GM06990 (cell line): ENCODE measurements around the gene CSTB.

Source experiments
- DNase-seq: peaks from one replicate; pipeline ENCODE4 v3.0.0-alpha.2; 2011; ENCODE audit not compliant: insufficient read length; ENCODE audit errors: extremely low read depth
- H3K27me3 ChIP-seq: replicated peaks from 2 replicates; pipeline ENCODE4 v1.6.0; 2011; ENCODE audit warnings: low read length; ENCODE audit not compliant: control insufficient read depth, insufficient read depth
- H3K36me3 ChIP-seq: 2 replicates; pipeline ENCODE4 v1.5.1; 2011; ENCODE audit warnings: low read length; ENCODE audit not compliant: control insufficient read depth, insufficient read depth
- H3K4me3 ChIP-seq: replicated peaks from 2 replicates; pipeline ENCODE4 v1.5.1; 2011; ENCODE audit warnings: low read depth, mild to moderate bottlenecking, control low read depth, low read length
- CTCF ChIP-seq: IDR thresholded peaks from 2 replicates; pipeline ENCODE4 v1.5.1; 2011; ENCODE audit warnings: low read length, control low read depth, mild to moderate bottlenecking, inconsistent platforms; ENCODE audit not compliant: insufficient read depth, poor library complexity, severe bottlenecking

The CSTB gene

GRCh38 chr21:43735236-43736091 is 40.6 kb downstream of the CSTB start:
- peaks cover 21% of the 10 kb centered on the region for H3K36me3 ChIP-seq
- no peak for TF ChIP-seq CTCF
- no peaks in the 10 kb centered on the region for H3K27me3 ChIP-seq
- H3K4me3 ChIP-seq = no peak overlapping the region
- no peak for DNase-seq

GRCh38 chr21:43734928-43735229 is 41.2 kb downstream of the CSTB start:
- TF ChIP-seq CTCF = no peak
- DNase-seq = no peak
- no peak overlapping the region for H3K4me3 ChIP-seq
- H3K36me3 ChIP-seq = peaks cover 21% of the 10 kb centered on the region
- no peaks in the 10 kb centered on the region for H3K27me3 ChIP-seq

GRCh38 chr21:43734131-43734927 is 41.8 kb downstream of the CSTB start:
- Histone ChIP-seq H3K27me3 (no peaks in the 10 kb centered on the region), H3K36me3 (peaks cover 21% of the 10 kb centered on the region), H3K4me3 (no peak overlapping the region)
- DNase-seq = no peak
- no peak for TF ChIP-seq CTCF

DNA sequence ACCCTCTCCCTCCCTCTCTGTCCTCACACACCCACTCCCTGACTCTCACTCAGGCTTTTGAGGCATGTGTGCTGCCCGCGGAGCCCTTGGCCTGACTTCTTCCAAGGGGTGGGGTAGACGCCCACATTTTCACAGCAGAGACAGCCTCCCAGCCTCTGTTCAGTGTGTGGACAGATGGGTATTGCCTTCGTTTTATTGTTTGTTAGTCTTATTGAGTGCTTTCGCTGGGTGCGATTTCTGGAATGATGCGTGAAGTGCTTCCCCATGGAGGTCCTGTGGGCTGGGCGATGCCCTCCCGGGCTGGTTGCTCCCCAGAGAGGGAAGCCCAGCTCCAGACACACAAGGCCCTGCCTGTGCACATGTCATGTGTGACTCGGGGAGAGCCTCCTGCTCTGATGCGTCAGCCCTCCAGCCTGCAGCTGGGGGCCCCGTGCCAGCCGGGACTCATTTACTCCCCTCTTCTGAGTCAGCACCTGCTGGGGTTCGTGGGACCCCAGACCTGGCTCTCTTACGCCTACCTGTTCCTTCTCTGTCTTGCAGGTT is 42.5 kb downstream of the CSTB start:
- DNase-seq = no peak
- Histone ChIP-seq H3K4me3 (no peak overlapping the region), H3K27me3 (no peaks in the 10 kb centered on the region), H3K36me3 (peaks cover 21% of the 10 kb centered on the region)
- TF ChIP-seq CTCF = no peak

DNA sequence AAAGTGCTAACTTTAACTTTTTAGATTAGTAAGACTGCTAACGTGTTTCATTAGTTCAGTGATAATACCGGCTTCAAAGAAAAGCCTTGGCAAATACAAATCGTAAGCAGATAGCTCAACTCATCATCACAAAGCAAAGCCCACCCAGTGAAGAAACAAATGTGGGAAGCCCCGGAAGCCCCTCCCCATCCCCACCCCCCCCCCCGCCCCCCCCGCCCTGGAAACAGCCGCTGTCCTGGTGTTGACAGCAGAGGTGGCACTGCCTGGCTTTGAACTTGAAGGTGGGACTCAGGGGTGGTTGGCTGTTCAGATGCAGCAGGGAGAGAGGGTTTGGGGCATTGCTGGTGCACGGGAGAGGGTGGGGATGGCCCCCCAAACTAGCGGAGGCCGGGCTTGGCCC is 43.0 kb downstream of the CSTB start:
- Histone ChIP-seq H3K27me3 (no peaks in the 10 kb centered on the region), H3K4me3 (no peak overlapping the region), H3K36me3 (peaks cover 19% of the 10 kb centered on the region)
- no peak for TF ChIP-seq CTCF
- DNase-seq = no peak
